Testis (tissue), 3 donors: ENCODE results near the gene RNF157. TPM values are rescaled to one million over a fixed set of nuclear protein-coding genes. Genes with fewer than 3 reads are reported as not detected.

Source experiments
- DNase-seq: peaks from one replicate; pipeline ENCODE4 v3.0.0-alpha.2; 2019
- H3K27ac ChIP-seq, 2 donors: fragments of 200-600 bp; sonication (generic); one replicate each; pipeline ENCODE4 v1.5.1; 2019
- H3K27me3 ChIP-seq: fragments of 200-600 bp; sonication (generic); one replicate; pipeline ENCODE4 v1.5.1; 2019
- H3K36me3 ChIP-seq: fragments of 200-600 bp; sonication (generic); one replicate; pipeline ENCODE4 v1.5.1; 2017; ENCODE audit warnings: low read depth; ENCODE audit errors: missing control alignments
- H3K4me1 ChIP-seq: fragments of 200-600 bp; sonication (generic); one replicate; pipeline ENCODE4 v1.5.1; 2019
- H3K4me3 ChIP-seq, 2 donors: fragments of 200-600 bp; sonication (generic); one replicate each; pipeline ENCODE4 v1.5.1; 2017 to 2019
- H3K9me3 ChIP-seq: fragments of 200-600 bp; sonication (generic); one replicate; pipeline ENCODE4 v1.5.1; 2017
- POLR2A ChIP-seq: fragments of 450-650 bp; IDR thresholded peaks from one replicate; pipeline ENCODE4 v1.6.1; 2017; ENCODE audit warnings: antibody characterized with exemption, mild to moderate bottlenecking, moderate library complexity
- WGBS, 2 donors: methylation state at CpG; one replicate each; pipeline ENCODE4 v1.1.5; 2018; 5-methylcytosine and 5-hydroxymethylcytosine counted together
- intact Hi-C: fragments of 100-400 bp; cut with DNase I; formaldehyde crosslinking; loops from one replicate; pipeline ENCODE4 v1.15.1; 2023; ENCODE audit warnings: low total_unique reads
- polyA plus RNA-seq: library from polyadenylated mRNA; stranded (reverse); fragments of 350-450 nt; fragmentation: Illumina TruSeq; extraction: RNeasy Lipid Tissue Mini Kit (QIAGEN cat#74804); gene quantifications from one replicate; pipeline ENCODE4 v1.2.3, GENCODE V29; 2014; ENCODE audit warnings: low read depth, low replicate concordance; ENCODE audit not compliant: insufficient read depth
- total RNA-seq, 2 donors: library from RNA; depleted of rRNA; stranded (reverse); fragments of >200 nt; gene quantifications; one replicate each; pipeline ENCODE4 v1.2.3, GENCODE V29; 2016
- TF ChIP-seq, protein P1 (sequence below), 3 experiments: fragments of 450-650 bp in 2 of 3; fragments of 200-600 bp in 1 of 3; sonication (generic) in 1 of 3; IDR thresholded peaks; one replicate each; pipeline ENCODE4 v1.5.1; 2016 to 2019; ENCODE audit warnings: antibody characterized with exemption in 3 of 3, mild to moderate bottlenecking in 2 of 3, moderate library complexity in 1 of 3

The RNF157 gene
- total and polyA plus RNA-seq, 3 donors from 2014 or later = 98.8 to 108 (median 101) TPM

DNA sequence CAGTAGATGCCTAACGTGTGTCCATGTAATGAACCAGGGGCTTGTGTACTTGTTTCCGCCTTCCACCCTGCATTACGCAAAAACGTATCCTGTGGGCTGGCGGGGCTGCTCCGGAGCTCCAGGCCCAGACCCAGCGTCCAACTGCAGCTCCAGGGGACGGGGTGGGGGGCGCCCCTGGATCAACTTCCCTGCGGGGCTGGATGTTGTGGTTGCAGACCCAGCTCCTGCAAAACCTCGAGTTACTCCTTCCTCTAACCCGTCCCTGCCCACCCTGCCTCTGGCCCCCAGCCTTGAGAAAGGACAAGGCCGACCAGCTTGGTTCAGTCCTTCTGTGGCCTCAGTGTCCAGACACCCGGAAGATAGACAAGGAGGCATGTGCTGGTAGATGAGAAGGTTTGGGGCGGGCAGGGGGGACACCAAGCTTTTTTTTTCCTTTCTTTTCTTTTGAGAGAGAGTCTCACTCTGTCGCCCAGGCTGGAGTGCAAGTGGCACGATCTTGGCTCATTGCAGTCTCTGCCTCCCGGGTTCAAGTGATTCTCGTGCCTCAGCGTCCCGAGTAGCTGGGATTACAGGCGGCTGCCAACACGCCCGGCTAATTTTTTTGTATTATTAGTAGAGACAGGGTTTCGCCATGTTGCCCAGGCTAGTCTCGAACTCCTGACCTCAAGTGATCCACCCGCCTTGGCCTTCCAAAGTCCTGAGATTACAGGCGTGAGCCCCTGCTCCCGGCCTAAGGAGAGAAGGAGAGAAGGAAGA, 136.0 kb downstream of the RNF157 start:
- Histone ChIP-seq H3K36me3 (no peaks in the 10 kb centered on the region), H3K27ac (peak overlapping the region; percentile 81 to 83), H3K4me3 (peak overlapping the region; percentile 89 to 94), H3K9me3 (no peaks in the 10 kb centered on the region), H3K4me1 (peaks cover 6% of the 10 kb centered on the region), H3K27me3 (no peaks in the 10 kb centered on the region)
- intact Hi-C loops = no loop called here
- 67 to 69% methylated on average over 26 to 29 of the region's 29 CpGs for WGBS, 2 donors
- no peak for DNase-seq
- no peak for TF ChIP-seq POLR2A

DNA sequence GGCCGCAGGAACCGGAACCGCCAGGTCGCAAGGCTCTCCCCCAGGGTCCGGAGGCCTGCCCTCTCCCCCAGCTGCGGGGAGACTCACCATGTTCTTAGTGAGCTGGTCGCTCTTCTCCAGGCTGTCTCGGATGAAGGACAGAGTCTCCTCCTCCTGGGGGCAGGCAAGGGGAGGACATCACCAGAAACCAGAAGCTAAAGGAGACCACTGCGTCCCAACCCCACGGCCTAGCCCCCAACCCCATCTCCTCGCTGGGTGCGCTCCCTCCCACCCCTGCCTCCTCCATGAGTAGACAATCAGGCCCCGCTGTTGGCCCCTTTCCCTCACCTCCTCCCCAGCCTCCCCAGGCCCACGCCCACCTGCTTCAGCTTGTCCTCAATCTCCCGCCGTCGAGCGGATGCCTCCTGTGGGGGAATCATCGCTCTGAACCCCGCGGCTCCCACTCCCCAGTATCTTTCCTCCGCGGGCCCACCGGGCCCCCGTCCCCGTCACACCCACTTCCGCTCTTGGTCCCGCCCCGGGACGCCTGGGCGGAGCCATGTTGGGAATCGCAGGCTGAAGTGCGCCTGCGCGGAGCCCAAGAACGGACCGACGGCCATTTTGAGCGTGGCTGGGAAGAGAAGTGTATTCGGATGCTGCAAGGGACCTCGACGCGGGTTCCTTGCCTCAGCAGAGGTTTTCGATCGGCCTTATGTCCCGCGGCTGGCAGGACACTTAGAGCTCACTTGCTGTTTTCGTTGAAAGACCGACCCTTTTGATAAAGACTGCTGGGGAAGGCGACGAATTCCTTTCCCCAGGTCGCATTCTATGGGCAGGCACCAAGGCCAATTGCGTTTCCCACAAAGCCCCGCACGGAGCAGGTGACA, 136.8 kb downstream of the RNF157 start, which contains the start of gene EXOC7:
TSS of gene EXOC7 (minus strand) at position 514 of the 866 bp plus-strand sequence. CDS start at position 419, 95 bp downstream.
- intact Hi-C loops = no loop called here
- DNase-seq = peak; percentile 94
- H3K9me3 ChIP-seq = no peaks in the 10 kb centered on the region
- H3K4me1 ChIP-seq = peaks cover 6% of the 10 kb centered on the region
- TF ChIP-seq, protein P1, sequence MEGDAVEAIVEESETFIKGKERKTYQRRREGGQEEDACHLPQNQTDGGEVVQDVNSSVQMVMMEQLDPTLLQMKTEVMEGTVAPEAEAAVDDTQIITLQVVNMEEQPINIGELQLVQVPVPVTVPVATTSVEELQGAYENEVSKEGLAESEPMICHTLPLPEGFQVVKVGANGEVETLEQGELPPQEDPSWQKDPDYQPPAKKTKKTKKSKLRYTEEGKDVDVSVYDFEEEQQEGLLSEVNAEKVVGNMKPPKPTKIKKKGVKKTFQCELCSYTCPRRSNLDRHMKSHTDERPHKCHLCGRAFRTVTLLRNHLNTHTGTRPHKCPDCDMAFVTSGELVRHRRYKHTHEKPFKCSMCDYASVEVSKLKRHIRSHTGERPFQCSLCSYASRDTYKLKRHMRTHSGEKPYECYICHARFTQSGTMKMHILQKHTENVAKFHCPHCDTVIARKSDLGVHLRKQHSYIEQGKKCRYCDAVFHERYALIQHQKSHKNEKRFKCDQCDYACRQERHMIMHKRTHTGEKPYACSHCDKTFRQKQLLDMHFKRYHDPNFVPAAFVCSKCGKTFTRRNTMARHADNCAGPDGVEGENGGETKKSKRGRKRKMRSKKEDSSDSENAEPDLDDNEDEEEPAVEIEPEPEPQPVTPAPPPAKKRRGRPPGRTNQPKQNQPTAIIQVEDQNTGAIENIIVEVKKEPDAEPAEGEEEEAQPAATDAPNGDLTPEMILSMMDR (IDR thresholded peaks at IDR 0.05) = no peak
- TF ChIP-seq POLR2A = no peak
- H3K27ac ChIP-seq = peak within 1 kb of the TSS; percentile 81 to 83
- H3K27me3 ChIP-seq = no peaks in the 10 kb centered on the region
- WGBS, 2 donors = 3 to 6% methylated on average over 44 to 55 of the region's 55 CpGs
- peak within 1 kb of the TSS; percentile 89 to 94 for H3K4me3 ChIP-seq
- H3K36me3 ChIP-seq = no peaks in the 10 kb centered on the region

- intact Hi-C loops = no loop called here
- Histone ChIP-seq H3K36me3 (no peaks in the 10 kb centered on the region), H3K4me1 (peaks cover 6% of the 10 kb centered on the region), H3K4me3 (peak overlapping the region; percentile 89 to 94), H3K27me3 (no peaks in the 10 kb centered on the region), H3K27ac (peak overlapping the region; percentile 81 to 83), H3K9me3 (no peaks in the 10 kb centered on the region)
- TF ChIP-seq POLR2A = no peak
- TF ChIP-seq, protein P1 (IDR thresholded peaks at IDR 0.05) = no peak
- DNase-seq = no peak
- WGBS, 2 donors = 0 to 2% methylated on average over 2 to 4 of the region's 4 CpGs
Measured at GRCh38 chr17:76102944-76103273, 137.4 kb downstream of the RNF157 start.

DNA sequence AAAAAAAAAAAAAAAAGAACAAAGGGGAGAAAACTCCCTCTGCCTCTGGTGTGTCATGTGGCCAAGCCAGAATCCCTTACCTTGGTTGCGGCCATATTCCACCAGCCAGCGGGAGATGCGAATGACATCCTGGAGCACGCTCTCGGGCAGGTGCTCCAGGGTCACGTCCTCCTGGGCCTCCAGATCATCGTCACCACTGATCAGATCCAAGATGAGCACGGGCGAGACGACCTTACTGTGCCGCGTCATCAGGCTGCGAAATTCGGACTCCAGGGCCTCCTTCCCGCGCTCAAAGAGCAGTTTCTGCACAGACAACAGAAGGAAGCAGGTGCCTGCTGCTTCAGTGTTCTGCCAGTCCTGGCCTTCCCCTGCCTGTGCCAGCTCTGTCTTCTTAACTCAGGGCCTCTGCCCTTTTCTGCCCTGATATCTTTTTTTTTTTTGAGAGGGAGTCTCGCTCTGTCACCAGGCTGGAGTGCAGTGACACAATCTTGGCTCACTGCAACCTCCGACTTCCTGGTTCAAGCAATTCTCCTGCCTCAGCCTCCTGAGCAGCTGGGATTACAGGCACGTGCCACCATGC, 142.5 kb downstream of the RNF157 start:
- DNase-seq = no peak
- WGBS, 2 donors = 93 to 94% methylated on average over 16 to 19 of the region's 19 CpGs
- intact Hi-C loops = no loop called here
- Histone ChIP-seq H3K4me1 (peaks cover 5% of the 10 kb centered on the region), H3K9me3 (no peaks in the 10 kb centered on the region), H3K27me3 (no peaks in the 10 kb centered on the region), H3K27ac (no peak overlapping the region), H3K36me3 (no peaks in the 10 kb centered on the region), H3K4me3 (no peak overlapping the region)
- TF ChIP-seq, protein P1 (IDR thresholded peaks at IDR 0.05) = no peak
- no peak for TF ChIP-seq POLR2A

DNA sequence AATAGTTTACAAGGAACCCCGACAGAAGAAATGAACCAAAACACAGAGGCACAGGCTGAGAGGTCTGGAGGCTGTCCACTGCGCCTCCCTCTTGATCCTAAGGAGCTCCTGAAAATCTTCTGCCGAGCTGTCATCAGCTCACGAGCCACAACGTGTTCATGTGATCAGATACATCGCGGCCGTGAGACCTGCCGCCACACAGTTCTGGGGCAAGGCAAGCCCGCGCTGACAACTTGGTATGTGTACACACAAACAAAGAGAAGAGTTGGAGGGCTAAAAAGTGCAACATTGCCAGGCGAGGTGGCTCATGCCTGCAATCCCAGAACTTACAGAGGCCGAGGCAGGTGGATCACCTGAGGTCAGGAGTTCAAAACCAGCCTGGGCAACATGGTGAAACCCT, 144.3 kb downstream of the RNF157 start:
- no peak overlapping the region for H3K4me3 ChIP-seq
- no peak for DNase-seq
- no peaks in the 10 kb centered on the region for H3K4me1 ChIP-seq
- WGBS, 2 donors = 94 to 97% methylated on average over 13 of the region's 13 CpGs
- TF ChIP-seq, protein P1 (IDR thresholded peaks at IDR 0.05) = no peak
- no peak for TF ChIP-seq POLR2A
- H3K27me3 ChIP-seq = no peaks in the 10 kb centered on the region
- H3K9me3 ChIP-seq = no peaks in the 10 kb centered on the region
- no peak overlapping the region for H3K27ac ChIP-seq
- intact Hi-C loops = no loop called here
- no peaks in the 10 kb centered on the region for H3K36me3 ChIP-seq
